Motor neuron (in vitro differentiated cells): ENCODE data around the gene SREK1IP1. TPM values are rescaled to one million over a fixed set of nuclear protein-coding genes. Genes with fewer than 3 reads are reported as not detected.

Source experiments
- ATAC-seq, 8 experiments: fragments of 200-7000 bp; cut with Tn5 transposase; replicated peaks in 6 of 8; 2 replicates each; pipeline ENCODE4 v1.8.0; 2021; ENCODE audit warnings: mild to moderate bottlenecking in 8 of 8, moderate library complexity in 8 of 8
- H3K27ac ChIP-seq, 2 donors: fragments of 250-450 bp; sonication (Bioruptor Pico); 2 replicates each; pipeline ENCODE4 v1.9.0; 2021; ENCODE audit warnings: antibody characterized with exemption in 2 of 2, mild to moderate bottlenecking in 2 of 2, moderate library complexity in 1 of 2
- H3K4me1 ChIP-seq, 2 donors: fragments of 250-450 bp; sonication (Bioruptor Pico); replicated peaks in 1 of 2; 2 replicates each; pipeline ENCODE4 v1.6.1; 2021; ENCODE audit warnings: antibody characterized with exemption in 2 of 2, mild to moderate bottlenecking in 2 of 2, moderate library complexity in 1 of 2
- H3K4me3 ChIP-seq, 5 donors: fragments of 250-450 bp; sonication (Bioruptor Pico); 2 replicates each; pipeline ENCODE4 v1.9.0; 2021; ENCODE audit warnings: antibody characterized with exemption in 5 of 5, mild to moderate bottlenecking in 5 of 5, moderate library complexity in 4 of 5
- WGBS, 10 experiments: fragments of 450-650 bp; shearing (Covaris generic); methylation state at CpG; one replicate each; pipeline ENCODE4 v1.0.0; 2022; 5-methylcytosine and 5-hydroxymethylcytosine counted together
- in situ Hi-C, 9 experiments: fragments of 400-800 bp; cut with MboI; loops; one replicate each; pipeline ENCODE4 v1.15.0; 2021; ENCODE audit warnings: low sequenced_read_pairs in 9 of 9, low pct_unique_long_range_greater_than_20kb in 2 of 9; ENCODE audit not compliant: unreplicated experiment in 9 of 9
- total RNA-seq, 8 experiments: library from RNA; unstranded; fragments of 300-600 nt; gene quantifications; 2 replicates each; pipeline versions ENCODE4 v1.2.3 to v1.2.4, GENCODE V29; 2022

Gene SREK1IP1
- 10 to 100 TPM in 6 of 8 experiments, 1 to 10 TPM in 2; 6.3 to 18.1 (median 11.5) TPM for total RNA-seq

- peak within 1 kb of the TSS; percentile 66 to 99 (median 88) for H3K4me3 ChIP-seq
- ATAC-seq, result peak; percentile 95 to 98 (median 97)
- WGBS, 10 experiments, result 0 to 1% (median 0%) methylated on average over 1 to 25 of the region's 48 CpGs; no CpG with 5 or more reads in 1 of the 10 experiments
- in situ Hi-C loops, result no loop called here
- peaks cover 4 to 10% of the 10 kb centered on the region in 2 donors for H3K4me1 ChIP-seq
- peak within 1 kb of the TSS; percentile 93 to 98 for H3K27ac ChIP-seq
Measured at GRCh38 chr5:64768358-64769312, at the start of gene SREK1IP1, which contains the start of gene CWC27. Gene SREK1IP1 (minus strand): TSS chr5:64768691. CDS start chr5:64768517, 174 bp downstream. Gene CWC27 (plus strand): TSS chr5:64768930. CDS start chr5:64769147, 217 bp downstream.

- WGBS, 10 experiments, result 79 to 100% (median 91%) methylated on average over 1 to 3 of the region's 3 CpGs
- no peak for ATAC-seq
- H3K4me1 ChIP-seq, result no peaks in the 10 kb centered on the region
- in situ Hi-C loops, result loop anchor here in 7 of 9 experiments (10.0 to 25.0 kb wide), 5 partner anchors 144 to 669 kb away; partner anchors contain the start of gene ADAMTS6 (in 7 of the 7)
- no peak overlapping the region for H3K4me3 ChIP-seq
- H3K27ac ChIP-seq, result no peak overlapping the region
Measured at GRCh38 chr5:64818245-64818644, 49.8 kb upstream of the SREK1IP1 start.

GRCh38 chr5:64814073-64814472, 45.6 kb upstream of the SREK1IP1 start:
- in situ Hi-C loops, result loop anchor here in 7 of 9 experiments (10.0 to 25.0 kb wide), 5 partner anchors 148 to 673 kb away; partner anchors contain the start of gene ADAMTS6 (in 7 of the 7)
- no peak overlapping the region for H3K4me3 ChIP-seq
- WGBS, 10 experiments, result 86 to 100% (median 95%) methylated on average over 1 to 2 of the region's 2 CpGs; no CpG with 5 or more reads in 1 of the 10 experiments
- no peak overlapping the region for H3K27ac ChIP-seq
- no peaks in the 10 kb centered on the region for H3K4me1 ChIP-seq
- ATAC-seq, result no peak

DNA sequence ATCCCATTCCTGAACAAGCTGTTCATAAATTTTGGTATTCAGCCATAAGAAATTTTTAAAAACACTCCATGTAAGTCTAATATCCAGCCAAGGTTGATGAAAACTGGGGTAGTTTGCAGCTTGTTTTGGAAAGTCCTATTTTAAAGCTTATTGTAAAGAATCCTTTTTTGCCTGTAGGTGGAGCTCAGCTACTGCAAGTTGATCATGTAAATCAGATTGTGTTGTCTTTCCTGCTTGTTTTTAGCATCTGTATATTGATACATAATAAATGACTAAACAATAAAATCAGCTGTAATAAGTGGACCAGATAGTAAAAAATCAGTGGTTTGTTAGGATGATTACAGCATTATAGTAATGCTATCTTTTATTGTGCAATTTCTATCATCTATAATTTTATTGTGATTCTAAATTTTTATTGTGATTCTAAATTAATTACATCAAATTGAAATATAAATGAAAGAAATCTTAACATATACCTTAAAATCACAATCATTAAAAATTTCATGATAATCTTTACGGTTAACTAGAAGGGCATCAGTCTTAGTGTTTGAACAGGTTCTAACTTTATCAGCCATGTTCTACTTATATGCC, 42.7 kb upstream of the SREK1IP1 start:
- Histone ChIP-seq H3K4me3 (no peak overlapping the region), H3K4me1 (no peaks in the 10 kb centered on the region), H3K27ac (no peak overlapping the region)
- WGBS, 10 experiments, result 80 to 100% (median 100%) methylated on average over 1 of the region's 1 CpG
- peak in 4 of 8 experiments; percentile 28 to 64 (median 58) for ATAC-seq
- in situ Hi-C loops, result loop anchor here in 7 of 9 experiments (10.0 to 25.0 kb wide), 5 partner anchors 151 to 676 kb away; partner anchors contain the start of gene ADAMTS6 (in 7 of the 7)

- ATAC-seq, result no peak
- Histone ChIP-seq H3K27ac (no peak overlapping the region), H3K4me1 (no peaks in the 10 kb centered on the region), H3K4me3 (no peak overlapping the region)
- in situ Hi-C loops, result loop anchor here in 7 of 9 experiments (25.0 kb wide), 4 partner anchors 155 to 680 kb away; partner anchors contain the start of gene ADAMTS6 (in 6 of the 7)
- WGBS, 10 experiments, result 71 to 98% (median 92%) methylated on average over 2 to 5 of the region's 5 CpGs
Measured at GRCh38 chr5:64807520-64807919, 39.0 kb upstream of the SREK1IP1 start.

DNA sequence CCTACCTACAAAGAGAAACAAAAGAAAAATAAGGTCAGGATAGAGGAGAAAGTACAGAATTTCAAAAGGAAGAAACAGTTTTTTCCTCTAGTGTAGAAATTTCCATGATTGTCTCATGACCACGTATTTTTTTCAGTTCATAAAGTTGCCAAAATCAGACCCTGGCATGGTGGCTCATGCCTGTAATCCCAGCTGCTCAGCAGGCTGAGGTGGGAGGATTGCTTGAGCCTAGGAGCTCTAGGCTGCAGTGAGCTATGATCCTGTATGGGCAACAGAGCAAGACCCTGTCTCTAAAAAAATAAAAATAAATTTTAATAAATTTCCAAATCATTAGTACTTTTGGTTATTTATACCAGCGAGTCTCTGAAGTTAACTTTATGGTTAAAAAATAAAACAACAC, 38.0 kb upstream of the SREK1IP1 start:
- Histone ChIP-seq H3K4me3 (no peak overlapping the region), H3K4me1 (no peaks in the 10 kb centered on the region), H3K27ac (no peak overlapping the region)
- in situ Hi-C loops, result loop anchor here in 7 of 9 experiments (25.0 kb wide), 4 partner anchors 156 to 681 kb away; partner anchors contain the start of gene ADAMTS6 (in 6 of the 7)
- no peak for ATAC-seq
- 50 to 100% (median 93%) methylated on average over 1 to 2 of the region's 2 CpGs; no CpG with 5 or more reads in 1 of the 10 experiments for WGBS, 10 experiments

DNA sequence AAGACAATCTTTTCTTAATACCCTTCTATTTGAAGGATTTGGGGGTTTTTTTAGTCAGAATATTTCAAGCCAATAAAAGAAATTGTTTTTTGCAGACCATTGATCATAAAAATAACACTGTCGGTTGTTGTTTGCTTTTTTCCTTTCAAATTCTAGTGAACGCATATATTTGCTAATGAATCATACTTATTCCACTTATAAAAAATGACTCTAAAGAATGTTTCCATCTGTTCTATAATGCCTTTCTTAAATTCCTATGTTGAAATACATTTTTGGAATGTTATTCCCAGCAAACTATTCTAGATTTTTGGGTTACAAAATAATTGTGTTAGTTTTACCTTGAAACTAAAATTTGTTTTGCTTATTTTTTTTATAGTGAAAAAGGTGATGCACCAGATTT, 32.4 kb upstream of the SREK1IP1 start:
- no peak for ATAC-seq
- WGBS, 10 experiments, result 50 to 100% (median 93%) methylated on average over 1 to 2 of the region's 2 CpGs
- Histone ChIP-seq H3K4me1 (no peaks in the 10 kb centered on the region), H3K27ac (no peak overlapping the region), H3K4me3 (no peak overlapping the region)
- in situ Hi-C loops, result loop anchor here in 7 of 9 experiments (25.0 kb wide), 4 partner anchors 161 to 686 kb away; partner anchors contain the start of gene ADAMTS6 (in 6 of the 7)

DNA sequence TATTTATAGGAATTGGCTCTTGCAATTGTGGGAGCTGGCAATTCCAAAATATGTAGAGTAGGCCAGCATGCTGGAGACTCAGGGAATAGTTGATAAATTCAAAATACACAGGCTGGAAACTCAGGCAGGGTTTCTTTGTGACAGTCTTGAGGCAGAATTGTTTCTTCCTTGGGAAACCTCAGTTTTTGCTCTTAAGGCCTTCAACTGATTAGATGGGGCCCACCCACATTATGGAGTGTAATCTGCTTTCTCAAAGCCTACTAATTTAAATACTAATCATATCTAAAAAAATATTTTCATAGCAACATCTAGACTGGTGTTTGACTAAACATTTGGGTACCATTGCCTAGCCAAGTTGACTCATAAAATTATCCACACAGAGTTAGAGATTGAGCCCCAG, 27.8 kb upstream of the SREK1IP1 start:
- no peak for ATAC-seq
- in situ Hi-C loops, result loop anchor here in 4 of 9 experiments (25.0 kb wide), 1 partner anchor 159 kb away; no protein-coding TSS in a partner anchor
- H3K4me1 ChIP-seq, result no peaks in the 10 kb centered on the region
- no peak overlapping the region for H3K4me3 ChIP-seq
- no peak overlapping the region for H3K27ac ChIP-seq

GRCh38 chr5:64794053-64794770, 25.7 kb upstream of the SREK1IP1 start:
- no peak overlapping the region for H3K27ac ChIP-seq
- no peaks in the 10 kb centered on the region for H3K4me1 ChIP-seq
- in situ Hi-C loops, result loop anchor here in 4 of 9 experiments (25.0 kb wide), 1 partner anchor 157 kb away; no protein-coding TSS in a partner anchor
- H3K4me3 ChIP-seq, result no peak overlapping the region
- ATAC-seq, result peak in 1 of 8 experiments; percentile 40
- WGBS, 10 experiments, result 41 to 100% (median 94%) methylated on average over 1 to 3 of the region's 3 CpGs; no CpG with 5 or more reads in 1 of the 10 experiments

- no peak overlapping the region for H3K27ac ChIP-seq
- no peak overlapping the region for H3K4me3 ChIP-seq
- no peaks in the 10 kb centered on the region for H3K4me1 ChIP-seq
- ATAC-seq, result no peak
- in situ Hi-C loops, result loop anchor here in 4 of 9 experiments (25.0 kb wide), 1 partner anchor 155 kb away; no protein-coding TSS in a partner anchor
Measured at GRCh38 chr5:64792469-64792868, 24.0 kb upstream of the SREK1IP1 start.

DNA sequence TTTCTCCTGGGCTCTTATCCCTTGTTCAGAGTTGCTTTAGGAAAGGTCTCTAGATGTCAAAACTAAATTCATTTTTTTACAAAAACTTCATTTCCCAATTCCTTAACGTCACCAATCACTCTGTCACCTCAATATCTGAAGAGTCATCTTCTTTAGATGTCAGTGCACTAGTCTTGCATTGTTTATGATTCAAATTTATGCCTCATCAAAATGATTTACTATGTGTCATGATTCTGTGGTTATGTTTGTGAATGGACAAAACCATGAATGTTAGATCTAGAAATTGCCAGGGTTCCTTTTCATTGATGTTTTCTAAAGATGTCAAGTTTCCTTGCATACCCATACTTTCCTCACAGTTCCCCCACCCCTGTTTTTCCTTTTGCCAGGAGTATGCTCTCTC, 21.7 kb upstream of the SREK1IP1 start:
- 14 to 100% (median 100%) methylated on average over 1 of the region's 1 CpG; no CpG with 5 or more reads in 1 of the 10 experiments for WGBS, 10 experiments
- no peak overlapping the region for H3K27ac ChIP-seq
- H3K4me1 ChIP-seq, result no peaks in the 10 kb centered on the region
- in situ Hi-C loops, result loop anchor here in 4 of 9 experiments (25.0 kb wide), 1 partner anchor 153 kb away; no protein-coding TSS in a partner anchor
- no peak overlapping the region for H3K4me3 ChIP-seq
- no peak for ATAC-seq

DNA sequence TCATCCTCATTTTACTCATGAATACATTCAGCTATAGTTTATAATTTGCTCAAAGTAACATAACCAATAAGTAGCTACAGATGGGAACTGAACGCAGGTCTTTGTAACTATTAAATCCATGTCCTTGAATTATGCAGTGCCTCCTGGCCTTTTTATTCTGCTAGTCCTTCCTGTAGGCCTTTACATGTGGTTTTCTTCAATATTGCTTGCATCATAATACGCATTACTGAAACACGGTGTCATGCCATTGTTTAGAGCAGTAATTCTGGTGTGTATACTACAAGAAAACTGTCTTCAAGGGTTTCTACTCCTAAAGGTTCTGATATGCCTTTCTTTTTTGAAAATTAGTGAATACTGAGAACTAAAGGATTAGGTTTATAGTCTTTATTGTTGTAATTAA, 21.0 kb upstream of the SREK1IP1 start:
- ATAC-seq, result peak in 2 of 8 experiments; percentile 42 to 43

More for the DNA sequence above, 21.0 kb upstream of the SREK1IP1 start:
- in situ Hi-C loops, result loop anchor here in 7 of 9 experiments (10.0 to 25.0 kb wide), 3 partner anchors 145 to 155 kb away; no protein-coding TSS in a partner anchor
- H3K27ac ChIP-seq, result no peak overlapping the region
- no peaks in the 10 kb centered on the region for H3K4me1 ChIP-seq
- 27 to 100% (median 90%) methylated on average over 2 to 3 of the region's 3 CpGs for WGBS, 10 experiments
- no peak overlapping the region for H3K4me3 ChIP-seq
